ENCODE results near the gene PHACTR3. TPM values are rescaled to one million over a fixed set of nuclear protein-coding genes. Genes with fewer than 3 reads are reported as not detected.

Gene PHACTR3
- total RNA-seq, 1 donor from 2014 or later: 1.1 TPM

DNA sequence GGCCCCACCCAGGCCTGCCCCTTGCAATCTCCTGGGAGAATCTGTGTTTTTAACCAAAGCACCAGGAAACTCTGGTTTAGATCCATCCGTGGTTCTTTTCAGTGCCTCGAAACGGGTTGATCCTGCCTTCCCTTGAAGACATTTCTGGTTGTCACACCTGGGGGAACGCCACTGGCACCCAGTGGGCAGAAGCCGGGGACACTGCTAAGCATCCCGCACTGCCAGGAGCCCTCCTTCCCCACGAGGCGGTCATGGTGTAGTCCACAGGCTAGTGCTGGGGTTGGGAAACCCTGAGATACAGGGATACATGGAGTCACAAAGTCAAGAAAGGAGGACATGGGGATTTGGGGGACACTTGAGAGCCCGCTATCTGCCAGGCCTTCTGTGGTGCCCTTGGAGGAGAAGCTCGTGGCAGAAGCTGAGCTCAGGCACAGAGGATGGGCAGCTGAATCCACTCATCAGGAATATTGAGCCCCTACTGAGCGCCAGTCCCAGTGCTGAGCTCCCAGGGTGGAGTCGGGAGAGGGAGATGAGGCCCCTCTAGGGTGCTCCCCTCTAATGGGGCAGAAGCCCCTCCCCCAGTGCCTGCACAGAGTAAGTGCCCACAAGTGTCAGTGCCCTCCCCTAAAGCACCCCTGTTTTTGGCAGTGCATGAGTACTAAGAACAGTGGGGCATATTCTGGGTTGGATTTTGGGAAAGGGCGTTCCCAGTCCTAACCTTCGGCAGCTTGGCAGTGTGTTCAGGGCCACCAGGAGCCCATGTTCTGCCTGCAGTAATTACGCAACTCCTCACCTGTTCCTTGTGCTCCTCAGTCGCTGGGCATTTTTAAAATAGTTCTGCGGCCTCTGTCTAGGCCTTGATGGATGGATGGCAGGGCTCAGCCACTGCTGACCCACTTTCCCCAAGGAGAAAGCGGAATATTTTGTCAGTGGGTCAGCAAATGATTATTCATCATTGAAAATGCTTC lies 25.6 kb upstream of the PHACTR3 start:
- peaks cover 81% of the 10 kb centered on the region for H3K27me3 Mint-ChIP-seq

DNA sequence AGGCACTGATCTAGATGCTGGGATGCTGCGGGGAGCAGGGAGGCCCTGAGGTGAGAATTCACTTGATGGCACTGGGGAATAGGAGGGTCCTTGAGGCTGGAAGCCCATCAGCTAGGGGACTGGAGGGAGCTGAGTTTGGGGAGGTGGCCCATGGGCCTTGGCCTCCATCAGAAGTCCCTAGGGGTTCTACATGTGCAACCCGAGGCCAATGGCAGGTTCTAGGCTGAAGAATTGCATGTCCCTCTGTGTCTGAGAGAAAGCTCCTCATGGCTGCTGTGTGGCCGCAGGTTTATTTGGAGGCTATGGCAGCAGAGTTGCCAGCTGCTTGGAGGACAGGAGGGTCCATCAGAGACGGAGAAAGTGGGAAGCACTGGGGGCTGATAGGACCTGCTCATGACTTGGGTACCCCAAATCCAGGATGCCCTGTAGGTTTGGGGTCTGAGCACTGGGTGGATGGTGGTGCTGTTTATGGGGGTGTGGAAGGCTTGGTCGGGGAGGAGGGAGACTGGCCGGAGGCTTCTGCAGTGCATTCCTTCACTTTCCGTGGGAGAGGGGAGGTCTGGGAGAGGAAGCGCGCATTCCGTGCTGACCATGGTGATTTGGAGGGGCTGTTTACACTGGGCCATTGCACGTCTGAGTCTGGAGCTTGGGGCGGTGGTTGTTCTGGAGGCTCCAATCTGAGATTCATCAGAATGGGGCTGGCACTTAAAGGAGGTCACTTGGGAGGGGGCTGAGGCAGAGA lies 24.8 kb upstream of the PHACTR3 start:
- H3K27me3 Mint-ChIP-seq: peaks cover 79% of the 10 kb centered on the region

More for the DNA sequence above, 25.6 kb upstream of the PHACTR3 start:
- no peaks in the 10 kb centered on the region for H3K9me3 Mint-ChIP-seq (ENCODE audit: low read depth)
- no peaks in the 10 kb centered on the region for H3K36me3 Mint-ChIP-seq (ENCODE audit: insufficient read depth)
- H3K4me3 Mint-ChIP-seq (ENCODE audit: low read depth): no peak overlapping the region
- no peak overlapping the region for H3K27ac Mint-ChIP-seq
- DNase-seq (ENCODE audit: low spot score, unreplicated experiment): no peak
- no peak for TF ChIP-seq CTCF (IDR thresholded peaks at IDR 0.05; ENCODE audit: unreplicated experiment)
- no peaks in the 10 kb centered on the region for H3K4me1 Mint-ChIP-seq (ENCODE audit: low read depth)

DNA sequence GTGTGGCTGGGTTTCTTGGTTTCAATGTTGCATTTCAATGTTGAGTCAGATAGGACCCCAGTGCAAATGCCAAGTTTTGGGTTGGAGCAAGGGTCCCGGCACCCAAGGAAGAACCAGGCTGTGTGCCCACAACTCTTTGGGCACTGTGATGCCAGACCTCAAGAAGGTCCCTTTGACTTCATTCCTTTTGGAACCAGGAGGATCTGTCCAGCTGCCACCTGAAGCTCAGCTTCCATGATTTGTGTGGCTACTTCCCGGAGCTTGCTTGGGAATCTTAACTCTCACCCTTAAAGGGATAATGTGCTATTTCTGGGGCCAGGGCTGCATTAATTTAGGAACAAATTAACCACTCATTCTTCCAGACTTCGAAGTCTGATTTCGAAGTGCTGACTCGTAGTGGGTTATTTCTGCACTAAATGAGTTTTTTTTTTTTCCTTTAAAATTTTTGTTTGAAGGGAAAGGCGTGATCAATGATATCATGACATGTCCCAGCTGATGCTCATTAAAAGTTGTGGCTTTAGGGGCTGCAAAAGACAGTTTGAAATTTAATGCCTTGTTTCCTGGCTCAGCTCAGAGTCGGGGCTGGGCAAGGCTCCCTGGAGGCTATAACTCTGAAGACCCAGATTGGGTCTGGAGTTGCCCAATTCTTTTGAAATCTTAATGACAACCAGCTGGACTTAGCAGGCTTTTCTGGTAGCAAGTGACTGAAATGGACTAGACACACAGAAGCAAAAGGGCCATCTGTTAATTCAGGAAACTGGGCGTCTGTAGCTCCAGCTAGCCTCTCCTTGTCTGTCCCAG lies 24.0 kb upstream of the PHACTR3 start:
- TF ChIP-seq CTCF (IDR thresholded peaks at IDR 0.05; ENCODE audit: unreplicated experiment): no peak
- Mint-ChIP-seq H3K4me1 (ENCODE audit: low read depth) (no peaks in the 10 kb centered on the region), H3K27ac (no peak overlapping the region), H3K36me3 (ENCODE audit: insufficient read depth) (no peaks in the 10 kb centered on the region), H3K4me3 (ENCODE audit: low read depth) (no peak overlapping the region), H3K27me3 (peaks cover 71% of the 10 kb centered on the region), H3K9me3 (ENCODE audit: low read depth) (no peaks in the 10 kb centered on the region)
- no peak for DNase-seq (ENCODE audit: low spot score, unreplicated experiment)

More for the DNA sequence above, 24.8 kb upstream of the PHACTR3 start:
- no peaks in the 10 kb centered on the region for H3K4me1 Mint-ChIP-seq (ENCODE audit: low read depth)
- no peak overlapping the region for H3K4me3 Mint-ChIP-seq (ENCODE audit: low read depth)
- no peak overlapping the region for H3K27ac Mint-ChIP-seq
- no peaks in the 10 kb centered on the region for H3K9me3 Mint-ChIP-seq (ENCODE audit: low read depth)
- no peak for DNase-seq (ENCODE audit: low spot score, unreplicated experiment)
- no peak for TF ChIP-seq CTCF (IDR thresholded peaks at IDR 0.05; ENCODE audit: unreplicated experiment)
- no peaks in the 10 kb centered on the region for H3K36me3 Mint-ChIP-seq (ENCODE audit: insufficient read depth)

DNA sequence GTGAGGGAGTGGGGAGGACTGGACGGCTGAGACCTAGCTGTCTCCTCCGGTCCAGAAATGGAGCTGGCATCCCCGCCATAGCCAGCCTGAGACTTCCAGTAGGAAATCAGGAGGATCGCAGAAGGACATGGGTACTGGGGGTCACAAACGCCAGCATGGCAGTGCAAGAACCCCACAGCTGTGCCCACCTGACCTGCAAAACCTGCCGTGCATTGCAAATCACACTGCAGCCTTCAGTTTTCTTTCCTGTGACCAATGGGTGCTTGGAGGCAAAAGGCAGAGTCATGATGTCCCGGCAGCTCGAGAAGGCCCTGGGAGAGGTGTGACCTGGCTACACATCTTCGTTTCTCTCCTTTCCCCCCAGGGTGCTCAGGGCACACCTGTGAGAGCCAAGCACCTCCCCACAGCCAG lies 23.3 kb upstream of the PHACTR3 start:
- no peak overlapping the region for H3K4me3 Mint-ChIP-seq (ENCODE audit: low read depth)
- no peak for TF ChIP-seq CTCF (IDR thresholded peaks at IDR 0.05; ENCODE audit: unreplicated experiment)
- no peak overlapping the region for H3K27ac Mint-ChIP-seq
- H3K4me1 Mint-ChIP-seq (ENCODE audit: low read depth): no peaks in the 10 kb centered on the region
- H3K9me3 Mint-ChIP-seq (ENCODE audit: low read depth): no peaks in the 10 kb centered on the region
- peaks cover 68% of the 10 kb centered on the region for H3K27me3 Mint-ChIP-seq
- H3K36me3 Mint-ChIP-seq (ENCODE audit: insufficient read depth): no peaks in the 10 kb centered on the region
- no peak for DNase-seq (ENCODE audit: low spot score, unreplicated experiment)

Data from progenitor cell of endocrine pancreas (in vitro differentiated cells).